ENCODE measurements around the gene ASXL1. TPM values are rescaled to one million over a fixed set of nuclear protein-coding genes. Genes with fewer than 3 reads are reported as not detected.

The ASXL1 gene
- polyA plus RNA-seq, 1 donor = 42.1 TPM

DNA sequence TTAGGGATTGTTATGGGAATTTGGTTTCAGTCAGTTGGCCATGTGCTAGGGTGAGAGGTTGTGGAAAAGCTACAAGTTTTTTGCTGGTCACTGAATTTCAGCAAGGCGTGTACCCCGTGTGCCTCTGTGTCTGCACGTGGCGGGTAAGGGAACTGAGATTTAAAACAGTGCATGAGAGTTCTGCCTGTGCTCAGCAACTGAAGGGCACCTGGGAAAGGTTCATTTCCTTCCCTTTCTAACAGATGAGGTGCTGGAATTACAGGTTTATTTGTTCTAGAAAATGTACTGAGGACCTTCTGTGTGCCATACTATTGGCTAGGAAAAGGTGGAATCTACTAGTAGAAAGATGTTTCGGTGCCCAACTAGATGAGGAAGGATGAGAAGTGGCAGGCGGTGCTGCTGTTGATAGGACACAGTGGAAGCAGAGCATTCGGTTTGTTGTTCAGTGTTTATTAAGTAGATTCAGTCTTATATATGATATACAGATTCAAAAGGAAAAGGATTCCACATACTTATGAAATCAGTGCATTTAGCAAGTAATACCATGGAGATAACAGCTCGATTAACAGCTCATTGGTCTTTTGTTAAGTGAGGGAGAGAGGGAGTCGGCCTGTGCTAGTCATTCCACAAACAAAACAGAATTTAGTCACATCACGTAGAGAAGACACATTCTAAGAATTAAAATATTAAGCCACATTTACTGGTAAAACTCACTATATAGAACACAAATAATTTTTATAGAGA, 84.7 kb downstream of the ASXL1 start:
- no peak for DNase-seq

DNA sequence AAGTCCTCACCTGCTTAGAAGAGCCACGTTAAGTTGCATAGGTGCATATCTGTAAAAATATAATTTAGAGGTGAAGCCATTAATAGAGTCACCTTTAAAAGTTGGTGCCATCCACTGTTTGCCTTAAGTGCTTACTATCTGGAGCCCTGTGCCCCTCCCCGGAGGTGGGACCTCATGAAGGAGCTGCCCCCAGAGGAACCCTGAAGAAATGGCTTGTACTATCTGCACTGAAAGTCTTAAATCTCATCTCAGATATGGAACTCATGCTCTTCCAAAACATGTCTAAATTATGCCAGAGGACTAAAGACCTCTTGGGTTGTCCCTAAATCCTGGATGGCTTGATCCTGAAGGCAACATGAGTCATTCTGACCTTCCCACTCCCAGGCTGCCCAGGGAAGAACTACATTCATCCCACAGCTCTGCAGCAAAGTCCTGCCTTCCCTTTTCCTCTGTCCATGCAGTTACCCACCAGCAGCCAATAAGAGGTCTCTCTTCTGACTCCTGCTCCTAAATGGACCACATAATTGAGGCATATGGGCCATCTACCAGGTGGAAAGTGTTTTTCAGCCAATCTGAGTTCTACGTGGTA, 85.3 kb downstream of the ASXL1 start:
- DNase-seq = no peak

DNA sequence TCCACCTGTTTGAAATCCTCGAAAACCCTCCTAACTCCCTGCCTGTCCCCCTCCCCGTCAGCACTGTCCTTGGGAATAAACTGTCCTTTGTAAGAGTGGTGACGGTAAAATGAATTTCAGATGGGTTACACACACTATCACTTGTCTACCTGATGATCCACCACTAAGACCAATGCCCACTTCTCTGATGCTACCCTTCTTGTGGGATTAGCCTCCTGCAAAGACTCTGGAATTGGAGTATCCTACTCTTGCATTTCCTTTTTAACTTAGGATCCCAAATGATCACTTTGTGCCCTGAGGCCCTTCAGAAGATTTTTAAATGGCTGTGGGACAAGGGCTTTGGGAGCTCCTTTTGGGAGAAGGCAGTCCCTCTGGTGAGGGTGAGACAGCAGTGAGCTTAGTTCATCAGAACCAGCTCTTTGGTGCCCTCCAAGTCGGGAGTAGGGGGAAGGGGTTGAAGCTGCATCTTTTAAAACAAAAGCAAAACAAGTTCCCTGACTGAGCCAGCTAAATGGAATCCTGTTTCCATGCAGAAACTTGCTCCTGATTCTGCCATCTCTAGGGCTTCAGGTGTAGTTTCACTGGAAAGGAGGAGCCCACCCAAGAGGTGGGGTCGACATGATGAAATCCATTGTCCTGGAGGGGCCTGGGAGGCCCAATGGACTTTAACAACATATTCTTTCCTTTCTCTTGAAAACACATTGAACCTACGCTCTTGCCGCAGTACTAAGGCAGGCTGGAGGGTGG, 86.5 kb downstream of the ASXL1 start:
- DNase-seq = no peak

DNA sequence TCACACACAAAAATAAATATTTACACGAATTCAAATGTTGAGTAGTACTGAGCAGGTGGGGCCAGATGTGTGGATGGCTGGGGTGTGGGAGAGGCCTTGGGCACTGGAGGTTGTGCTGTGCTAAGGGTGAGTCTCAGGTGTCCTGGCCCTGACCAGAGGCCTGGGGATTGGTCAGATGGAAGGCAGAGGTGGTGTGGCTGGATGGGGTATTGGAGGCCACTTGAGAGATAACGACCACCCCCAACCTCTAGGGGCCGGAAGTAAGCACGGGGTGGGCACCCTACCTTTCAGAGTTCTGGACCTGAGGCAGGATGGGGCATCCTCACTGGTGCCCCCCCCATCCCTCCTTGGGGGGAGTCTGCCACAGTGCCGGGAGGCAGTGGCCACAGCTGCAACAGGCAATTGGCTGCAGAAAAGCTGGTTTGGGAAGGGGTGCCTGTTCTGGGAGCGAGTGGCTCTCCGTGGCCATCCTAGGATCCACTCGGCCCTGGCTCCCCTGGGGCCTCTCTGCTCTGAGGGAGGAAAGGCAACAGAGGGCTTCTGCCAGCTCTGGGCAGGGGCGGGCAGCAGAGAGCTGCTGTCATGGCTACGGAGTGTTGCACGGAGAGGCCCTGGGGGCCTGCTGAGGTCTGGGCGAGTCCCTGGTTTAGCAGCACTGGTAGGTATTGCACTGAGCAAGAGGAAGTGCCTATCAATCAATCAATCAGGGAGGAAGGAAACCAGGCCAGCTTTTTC, 87.6 kb downstream of the ASXL1 start:
- DNase-seq = no peak

DNA sequence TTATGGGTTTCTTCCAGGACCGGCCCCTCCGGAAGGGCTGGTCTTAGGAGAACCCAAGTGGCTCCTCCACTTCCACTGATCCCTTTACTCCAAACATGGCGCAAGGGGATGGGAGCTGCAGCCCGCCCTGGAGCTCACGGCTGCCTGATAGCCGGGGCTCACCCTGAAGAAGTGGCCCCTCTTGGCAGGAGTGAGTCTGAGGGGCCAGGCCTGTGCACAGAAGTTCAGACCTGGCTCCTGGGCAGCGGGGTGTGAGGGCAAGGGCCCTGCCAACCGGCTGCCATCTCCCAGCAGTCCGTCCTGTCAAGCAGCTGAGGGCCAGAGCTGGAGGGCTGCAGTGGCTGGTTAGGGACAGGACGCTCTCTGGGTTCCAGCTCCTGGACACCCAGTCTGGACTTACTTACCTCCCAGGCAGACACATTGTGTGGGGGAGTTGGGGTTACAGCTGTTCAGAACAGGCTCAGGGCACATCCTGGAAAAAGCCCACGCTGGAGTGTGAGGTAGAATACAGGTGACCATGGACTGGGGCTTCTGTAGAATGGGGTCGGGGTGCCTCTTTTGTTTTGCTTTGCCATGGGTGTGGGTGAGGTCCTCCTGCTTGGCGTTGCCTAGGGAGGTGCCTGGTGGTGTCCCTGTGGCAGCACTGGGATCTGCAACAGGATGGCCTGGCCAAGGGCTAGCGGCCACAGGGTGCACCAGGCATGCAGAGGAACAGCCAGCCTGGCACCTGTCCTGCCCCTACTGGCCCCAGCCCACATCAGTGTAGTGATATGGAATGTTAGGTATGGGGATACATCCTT, 88.4 kb downstream of the ASXL1 start:
- no peak for DNase-seq

DNA sequence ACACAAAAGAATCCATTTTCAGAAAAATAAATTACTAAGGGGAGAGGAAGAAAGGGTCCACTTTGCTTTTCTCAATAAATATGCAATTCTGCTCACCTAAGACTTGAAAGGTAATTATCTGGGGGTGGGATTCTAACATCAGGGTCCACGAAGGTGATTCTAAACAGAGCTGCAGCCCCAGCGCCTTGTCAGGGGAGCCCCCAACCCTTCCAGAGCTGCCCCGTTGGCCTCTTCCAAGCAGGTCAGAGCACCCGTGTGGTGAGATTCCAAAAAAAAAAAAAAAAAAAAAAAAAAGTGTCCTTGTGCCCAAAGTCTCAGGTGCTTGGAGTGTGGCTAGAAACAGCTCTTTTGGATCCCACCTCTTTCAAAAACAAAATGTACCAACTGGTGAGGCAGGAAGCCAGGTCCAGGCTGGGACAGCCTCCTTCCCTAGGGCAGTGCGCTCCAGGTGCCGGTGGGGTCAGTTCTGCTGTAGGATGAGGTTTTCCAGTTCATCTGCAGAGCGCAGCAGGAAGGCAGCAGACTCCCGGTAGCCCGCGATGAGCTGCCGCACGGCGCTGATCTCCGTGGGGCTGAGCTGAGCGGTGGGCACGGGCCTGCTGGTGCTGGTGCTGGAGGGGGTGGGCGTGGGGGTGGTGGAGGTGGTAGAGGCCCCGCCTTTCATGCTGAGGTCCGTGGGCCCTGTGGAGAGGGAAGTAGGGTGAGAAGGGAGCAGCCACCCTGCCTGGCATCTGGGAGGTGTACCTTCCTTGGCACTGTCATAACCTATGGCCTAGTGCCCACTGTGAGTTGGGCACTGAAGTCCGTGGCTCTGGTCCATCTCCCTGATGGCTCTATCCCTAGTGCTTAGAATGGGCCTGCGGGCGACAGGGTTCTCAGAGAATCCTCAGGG, 89.3 kb downstream of the ASXL1 start:
- no peak for DNase-seq

DNA sequence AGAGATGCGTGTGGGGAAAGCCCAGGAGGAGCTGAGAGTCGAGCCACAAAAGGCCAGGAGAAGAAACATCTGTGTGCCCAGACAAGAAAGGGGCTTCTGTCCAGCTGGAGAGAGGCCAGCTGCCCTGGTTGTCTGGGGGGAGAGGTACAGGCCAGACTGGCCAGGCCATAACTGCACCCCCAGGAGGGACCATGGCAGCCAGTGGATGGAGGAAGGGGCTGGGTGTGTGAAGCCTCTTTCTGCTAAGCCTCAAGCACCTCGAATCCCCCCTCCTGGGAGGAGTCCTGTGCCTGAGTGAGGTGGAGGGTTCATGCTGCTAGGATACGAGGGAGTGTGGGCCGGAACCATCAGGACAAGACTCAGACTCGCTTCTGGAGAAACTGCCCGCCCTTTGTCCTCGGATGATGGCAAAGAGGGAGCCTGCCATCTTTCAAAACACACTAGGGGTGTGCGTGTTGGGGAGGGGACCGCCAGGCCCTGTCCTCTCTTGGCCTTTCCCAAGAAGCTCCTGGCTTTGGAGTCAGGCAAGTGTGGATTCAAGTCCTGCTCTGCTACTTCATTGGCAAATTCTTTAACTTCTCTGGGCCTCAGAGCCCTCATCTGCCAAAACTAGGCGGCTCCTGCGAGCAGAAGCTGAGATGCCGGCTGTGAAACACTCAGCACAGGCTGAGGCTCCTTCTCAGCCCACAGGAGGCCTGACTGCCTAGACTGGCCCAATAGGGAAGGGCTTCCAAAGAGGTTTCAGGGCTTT, 90.3 kb downstream of the ASXL1 start:
- no peak for DNase-seq

DNA sequence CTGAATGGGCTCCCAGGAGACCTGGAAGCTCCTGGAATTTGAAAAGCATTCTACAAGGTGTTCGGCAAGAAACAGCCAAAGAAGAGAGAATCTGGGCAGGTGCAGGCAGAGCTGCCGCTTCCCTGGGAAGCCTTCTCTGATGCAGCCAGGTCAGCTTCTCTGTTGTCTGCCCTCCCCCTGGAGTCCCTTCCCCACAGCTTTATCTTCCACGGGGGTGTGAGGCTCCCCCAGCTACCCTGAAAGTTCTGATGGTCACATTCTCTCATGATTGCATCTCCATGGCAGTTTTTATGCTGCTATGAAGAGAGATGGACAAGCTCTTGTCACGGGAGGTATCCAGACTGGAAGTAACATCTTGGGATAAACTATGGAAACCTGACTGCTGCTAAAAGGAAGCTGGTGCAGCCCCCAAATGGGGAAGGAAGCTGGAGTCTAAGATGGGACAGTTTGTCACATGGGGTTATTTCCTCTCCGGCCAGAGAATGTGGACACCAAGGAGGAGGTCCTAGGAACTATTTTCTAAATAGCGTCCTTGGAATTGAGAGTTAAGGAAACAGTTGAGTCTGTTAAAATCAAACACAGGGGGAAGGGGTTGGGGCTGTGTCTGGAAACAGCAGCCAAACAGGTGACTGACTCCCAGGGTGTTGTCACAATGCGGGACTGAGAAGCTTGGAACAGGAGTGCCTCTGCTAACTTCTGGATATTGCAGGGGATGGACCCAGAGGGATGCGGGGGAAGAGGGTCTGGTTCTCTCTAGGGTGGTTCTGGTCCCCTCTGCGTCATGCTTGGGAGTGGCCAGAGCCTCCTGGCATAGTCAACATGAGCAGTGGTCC, 91.1 kb downstream of the ASXL1 start:
- no peak for DNase-seq

DNA sequence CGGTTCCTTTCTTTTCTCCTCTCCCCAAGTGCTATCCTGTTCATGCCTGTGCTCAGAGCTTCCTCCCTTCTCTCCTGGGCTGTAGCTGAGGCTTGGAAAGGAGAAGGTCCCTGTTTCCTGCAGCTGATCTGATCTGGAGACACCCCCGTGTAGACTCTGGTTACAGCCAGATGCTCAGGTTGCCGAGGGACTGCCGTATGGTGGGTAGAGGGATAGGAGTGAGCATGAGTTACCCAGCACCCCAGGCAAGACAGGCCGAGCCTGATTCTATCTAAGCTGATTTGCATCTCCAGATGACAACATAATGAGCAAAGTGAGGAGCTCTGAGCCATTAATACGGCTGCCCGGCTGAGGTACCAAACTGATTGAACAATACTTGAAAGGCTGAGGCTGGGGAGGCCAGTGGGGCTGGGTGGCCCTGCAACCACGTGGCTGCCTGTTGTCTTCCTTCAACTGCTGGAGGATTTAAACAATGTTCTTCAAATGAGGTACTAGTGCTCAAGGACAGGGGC, 91.8 kb downstream of the ASXL1 start:
- no peak for DNase-seq

DNA sequence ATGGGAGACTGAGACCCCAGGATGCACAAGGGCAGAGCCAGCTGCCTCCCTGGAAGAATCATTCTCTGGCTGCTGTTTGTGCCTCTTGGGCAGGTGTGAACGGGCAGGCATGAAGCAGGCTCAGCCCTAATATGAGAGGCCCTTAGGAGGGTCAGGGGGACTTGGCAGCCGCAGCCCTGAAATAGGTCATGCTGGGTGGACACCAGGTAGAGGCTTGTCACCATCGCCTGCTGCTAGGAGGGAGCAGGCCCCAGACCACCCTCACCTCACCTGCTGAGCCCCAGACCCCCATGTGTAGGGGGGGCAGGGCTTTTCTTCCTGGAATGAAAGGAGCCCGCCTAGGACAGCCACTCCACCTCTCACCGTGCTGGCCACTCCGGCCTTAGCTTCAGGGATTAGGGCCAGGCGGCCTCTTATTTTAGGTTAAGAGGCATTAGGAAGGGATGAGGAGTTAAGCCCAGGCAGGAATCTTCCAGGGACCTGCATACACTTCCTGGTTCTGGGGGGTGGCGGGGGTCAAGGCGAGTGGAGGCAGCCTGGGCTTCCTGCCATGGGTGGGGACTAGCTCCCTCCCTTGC, 92.4 kb downstream of the ASXL1 start:
- DNase-seq = no peak

DNA sequence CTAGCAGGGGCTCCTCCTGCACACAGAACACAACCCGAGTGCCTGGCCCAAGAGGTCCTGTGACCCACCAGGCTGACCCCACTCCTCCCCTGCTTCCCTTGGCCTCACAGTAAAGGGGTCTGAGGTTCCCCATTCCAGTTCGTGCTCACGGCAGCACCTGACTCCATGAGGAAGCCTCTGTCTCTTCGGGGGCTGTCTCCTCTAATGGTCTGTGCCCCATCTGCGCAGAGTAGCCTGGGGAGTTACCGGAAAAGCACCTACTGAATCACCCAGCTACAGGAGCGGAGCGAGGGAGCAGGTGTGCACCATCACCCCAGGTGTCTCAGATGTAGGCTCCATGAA, 93.2 kb downstream of the ASXL1 start:
- no peak for DNase-seq

DNA sequence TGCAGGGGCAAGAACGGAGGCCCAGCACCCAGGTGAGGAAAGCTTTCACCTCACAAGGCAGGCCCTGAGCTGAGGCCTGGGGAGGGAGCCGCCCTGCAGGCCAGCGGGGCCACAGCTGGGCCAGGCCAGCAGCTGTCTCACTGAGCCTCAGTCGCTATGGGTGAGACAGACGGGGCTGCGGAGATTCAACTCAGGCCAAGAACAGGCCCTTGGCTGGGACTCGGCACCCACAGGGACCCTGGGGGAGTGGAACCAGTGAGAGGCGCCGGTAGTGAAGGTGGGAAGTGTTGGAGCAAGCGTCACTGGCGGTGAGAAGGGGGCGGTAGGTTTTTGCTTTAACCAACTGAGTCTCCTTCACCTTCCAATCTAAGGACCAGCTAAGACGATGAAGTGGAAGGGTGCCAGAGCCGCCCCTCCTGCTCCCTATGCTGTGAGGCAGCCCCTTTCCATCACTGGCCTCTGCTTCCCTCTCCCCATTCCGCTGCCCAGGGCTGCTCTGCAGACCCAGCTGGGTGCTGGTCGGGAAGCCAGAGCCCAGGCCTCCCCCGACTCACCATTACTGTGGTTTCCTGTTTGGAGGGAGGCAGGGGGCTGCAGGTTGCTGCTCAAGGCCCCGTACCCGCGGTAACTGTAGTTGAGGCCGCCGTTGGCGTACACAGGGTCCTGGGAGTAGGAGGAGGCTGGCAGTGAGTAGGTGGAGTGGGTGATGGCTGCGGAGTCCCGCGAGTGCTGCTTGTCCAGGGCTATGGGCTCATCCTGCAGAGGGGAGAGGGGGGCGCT, 93.7 kb downstream of the ASXL1 start:
- DNase-seq = no peak

DNA sequence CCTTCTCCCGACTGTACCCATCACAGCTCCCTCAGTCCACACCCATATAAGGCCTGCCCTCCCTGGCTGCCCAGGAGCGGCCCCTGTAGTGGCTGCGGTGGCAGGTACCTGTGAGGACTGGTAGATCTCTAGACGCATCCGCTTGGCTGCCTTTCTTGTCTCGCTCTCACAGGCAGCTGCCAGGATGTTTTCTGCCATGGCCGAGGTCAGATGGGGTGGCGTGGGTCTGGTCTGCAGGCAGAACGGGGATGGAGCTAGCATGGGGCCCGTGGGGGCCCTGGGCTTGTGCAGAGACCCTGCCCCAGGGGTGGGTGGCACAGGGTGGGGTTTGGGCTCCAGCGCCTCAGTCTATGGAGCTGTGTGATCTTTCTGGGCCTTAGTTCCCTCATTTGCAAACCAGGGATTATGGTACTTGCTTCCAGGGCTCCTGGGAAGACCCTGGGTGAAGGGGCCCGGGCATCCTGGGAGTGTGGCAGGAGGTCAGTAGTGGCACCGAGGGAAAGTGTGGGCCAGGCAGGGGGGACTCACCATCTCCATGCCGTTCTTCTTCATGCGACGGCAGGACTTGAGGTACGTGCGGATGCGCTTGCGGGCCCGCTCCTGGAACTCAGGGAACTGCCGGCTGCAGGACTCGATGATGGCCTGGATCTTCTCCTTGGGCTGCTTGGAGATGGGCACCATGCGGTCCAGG, 94.8 kb downstream of the ASXL1 start:
- no peak for DNase-seq

DNA sequence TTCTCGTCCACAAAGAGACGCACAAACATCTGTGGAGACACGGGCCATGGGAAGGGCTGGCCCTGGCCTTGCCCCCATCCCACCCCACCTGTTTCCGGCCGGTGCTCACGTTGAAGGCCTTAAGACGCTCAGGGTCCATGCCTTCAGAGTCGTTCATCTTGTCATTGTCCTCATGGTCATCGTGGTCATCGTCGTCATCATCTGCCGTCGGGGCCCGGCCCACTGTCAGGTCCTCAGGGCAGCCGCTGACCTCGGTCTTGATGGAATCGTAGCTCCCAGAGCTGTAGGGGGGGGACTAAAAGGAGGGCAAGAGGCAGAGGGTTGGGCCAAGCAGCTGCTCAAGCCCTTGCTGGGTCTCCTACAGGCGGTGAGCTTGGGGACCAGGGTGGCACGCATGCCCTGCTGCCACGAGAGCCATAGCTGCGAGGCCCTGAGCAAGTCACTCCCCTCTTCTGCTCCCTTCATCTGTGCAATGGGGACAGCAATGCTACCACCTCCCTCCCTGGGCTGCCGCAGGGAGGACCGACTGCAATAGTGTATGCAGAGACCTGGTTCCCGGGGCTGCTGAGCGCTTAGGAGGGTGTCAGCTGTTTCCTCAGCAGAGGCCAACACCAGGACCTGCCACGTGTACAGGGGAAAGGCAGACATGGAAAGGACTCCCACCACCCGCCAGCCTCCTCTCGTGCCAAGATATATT, 95.5 kb downstream of the ASXL1 start:
- no peak for DNase-seq

DNA sequence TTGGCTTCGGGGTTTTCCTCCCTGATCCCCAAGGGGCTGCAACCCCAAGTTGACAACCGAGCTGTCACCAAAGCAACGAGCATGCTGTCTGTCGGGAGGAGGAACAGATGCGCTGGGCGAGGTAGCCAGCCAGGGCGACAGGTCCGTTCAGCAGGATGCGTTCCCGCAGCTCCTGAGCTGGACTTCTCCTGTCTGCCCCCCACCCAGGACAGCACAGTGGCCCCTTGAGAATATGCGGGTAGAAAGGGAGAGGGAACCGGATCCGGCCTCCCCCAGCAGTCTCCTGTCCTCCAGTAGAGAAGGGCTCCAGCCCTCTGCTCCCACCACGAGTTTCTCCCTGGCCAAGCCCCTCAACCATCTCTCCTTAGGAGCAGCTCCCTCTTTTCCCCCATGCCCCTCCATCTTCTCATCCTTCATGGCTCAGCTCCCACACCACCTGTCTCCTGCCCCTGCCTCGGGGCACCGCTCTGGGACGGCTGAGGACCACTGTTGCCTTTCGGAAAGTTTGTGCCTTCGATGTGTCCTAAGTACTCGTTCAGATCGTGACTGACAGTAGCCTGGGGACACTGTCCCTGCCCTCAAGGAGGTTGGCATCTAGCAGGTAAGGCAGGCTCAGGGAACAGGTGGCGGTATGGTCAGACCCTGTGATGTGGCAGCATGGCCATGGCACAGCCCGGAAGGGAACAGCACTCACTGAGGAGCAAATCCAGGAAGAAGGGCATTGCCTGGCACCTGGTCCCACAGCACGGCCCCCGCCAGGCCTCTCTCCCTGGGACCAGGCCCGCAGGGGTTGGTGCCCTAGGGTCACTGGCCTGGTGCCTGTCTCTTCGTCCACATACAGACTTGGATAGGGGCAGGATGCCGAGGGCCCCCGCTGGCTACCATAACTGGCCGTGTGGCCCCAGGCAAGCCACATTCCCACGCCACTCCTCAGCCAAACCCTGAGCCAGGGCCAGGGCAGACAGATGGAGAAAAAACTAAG, 96.3 kb downstream of the ASXL1 start:
- no peak for DNase-seq

Data from hindlimb muscle (tissue), 1 donor.